ENCODE results near the gene PAM16. TPM values are rescaled to one million over a fixed set of nuclear protein-coding genes. Genes with fewer than 3 reads are reported as not detected.

PAM16 gene
- total RNA-seq, 4 donors from 2014 or later = 26.5 to 40.5 (median 29.2) TPM

DNA sequence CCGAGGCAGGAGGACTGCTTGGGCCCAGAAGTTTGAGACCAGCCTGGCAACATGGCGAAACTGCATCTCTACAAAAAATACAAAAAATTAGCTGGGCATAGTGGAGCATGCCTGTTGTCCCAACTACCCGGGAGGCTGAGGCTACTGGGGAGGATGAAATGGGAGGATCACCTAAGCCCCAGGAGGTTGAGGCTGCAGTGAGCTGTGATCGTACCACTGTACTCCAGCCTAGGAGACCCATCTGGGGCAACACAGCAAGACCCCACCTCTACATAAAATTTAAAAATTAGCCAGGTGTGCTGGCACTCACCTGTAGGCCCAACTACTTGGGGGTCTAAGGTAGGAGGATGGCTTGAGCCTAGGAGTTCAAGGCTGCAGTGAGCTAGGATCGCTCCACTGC, 1.8 kb downstream of the PAM16 start:
- no peak overlapping the region for H3K4me3 ChIP-seq
- no peak for TF ChIP-seq POLR2AphosphoS5 (IDR thresholded peaks at IDR 0.05)
- TF ChIP-seq CTCF (IDR thresholded peaks at IDR 0.05) = no peak
- TF ChIP-seq EP300 (IDR thresholded peaks at IDR 0.05; ENCODE audit: low read depth) = no peak
- no peak for TF ChIP-seq POLR2A (IDR thresholded peaks at IDR 0.05)
- in situ Hi-C loops (cut with MboI; ENCODE audit: low pct_ligation_motif_present in 1 of 4, low pct_unique_long_range_greater_than_20kb in 1 of 4, low sequenced_read_pairs in 3 of 4) = loop anchor here in 1 of 4 donors (25.0 kb wide), 1 partner anchor 162 kb away; no protein-coding TSS in a partner anchor
- H3K27me3 ChIP-seq = no peaks in the 10 kb centered on the region
- H3K36me3 ChIP-seq = no peaks in the 10 kb centered on the region
- no peak for DNase-seq
- 95% methylated on average over 5 of the region's 5 CpGs; no CpG with 5 or more reads in 1 of the 2 donors for WGBS, 2 donors (ENCODE audit: low coverage in 1 of 2)
- no peaks in the 10 kb centered on the region for H3K9me3 ChIP-seq
- H3K27ac ChIP-seq = no peak overlapping the region
- H3K4me1 ChIP-seq = peaks cover 0 to 24% (median 19%) of the 10 kb centered on the region in 4 donors
- intact Hi-C loops (cut with DNase I; ENCODE audit: low total_unique reads) = no loop called here

- intact Hi-C loops (cut with DNase I; ENCODE audit: low total_unique reads) (no loop called here), in situ Hi-C loops (cut with MboI; ENCODE audit: low pct_ligation_motif_present in 1 of 4, low pct_unique_long_range_greater_than_20kb in 1 of 4, low sequenced_read_pairs in 3 of 4) (loop anchor here in 1 of 4 donors (25.0 kb wide), 1 partner anchor 161 kb away; no protein-coding TSS in a partner anchor)
- H3K27me3 ChIP-seq = no peaks in the 10 kb centered on the region
- DNase-seq = no peak
- H3K9me3 ChIP-seq = no peaks in the 10 kb centered on the region
- no peak overlapping the region for H3K4me3 ChIP-seq
- H3K4me1 ChIP-seq = peaks cover 0 to 24% (median 19%) of the 10 kb centered on the region in 4 donors
- no peaks in the 10 kb centered on the region for H3K36me3 ChIP-seq
- TF ChIP-seq POLR2A (IDR thresholded peaks at IDR 0.05) (no peak), POLR2AphosphoS5 (IDR thresholded peaks at IDR 0.05) (no peak), EP300 (IDR thresholded peaks at IDR 0.05; ENCODE audit: low read depth) (no peak), CTCF (IDR thresholded peaks at IDR 0.05) (no peak)
- no peak overlapping the region for H3K27ac ChIP-seq
- WGBS, 2 donors (ENCODE audit: low coverage in 1 of 2) = 84 to 88% methylated on average over 3 to 15 of the region's 17 CpGs
Measured at GRCh38 chr16:4347765-4348509, 3.2 kb downstream of the PAM16 start.

- no peaks in the 10 kb centered on the region for H3K36me3 ChIP-seq
- WGBS, 2 donors (ENCODE audit: low coverage in 1 of 2) = 84% methylated on average over 8 of the region's 8 CpGs; no CpG with 5 or more reads in 1 of the 2 donors
- H3K27me3 ChIP-seq = no peaks in the 10 kb centered on the region
- no peak for DNase-seq
- TF ChIP-seq POLR2A (IDR thresholded peaks at IDR 0.05) = no peak
- TF ChIP-seq CTCF (IDR thresholded peaks at IDR 0.05) = no peak
- TF ChIP-seq EP300 (IDR thresholded peaks at IDR 0.05; ENCODE audit: low read depth) = no peak
- no peak for TF ChIP-seq POLR2AphosphoS5 (IDR thresholded peaks at IDR 0.05)
- peaks cover 0 to 24% (median 19%) of the 10 kb centered on the region in 4 donors for H3K4me1 ChIP-seq
- H3K4me3 ChIP-seq = no peak overlapping the region
- in situ Hi-C loops (cut with MboI; ENCODE audit: low pct_ligation_motif_present in 1 of 4, low pct_unique_long_range_greater_than_20kb in 1 of 4, low sequenced_read_pairs in 3 of 4) (loop anchor here in 1 of 4 donors (25.0 kb wide), 1 partner anchor 160 kb away; no protein-coding TSS in a partner anchor), intact Hi-C loops (cut with DNase I; ENCODE audit: low total_unique reads) (no loop called here)
- no peaks in the 10 kb centered on the region for H3K9me3 ChIP-seq
- no peak overlapping the region for H3K27ac ChIP-seq
Measured at GRCh38 chr16:4347010-4347409, 4.1 kb downstream of the PAM16 start.

GRCh38 chr16:4345836-4346781, 5.0 kb downstream of the PAM16 start:
- no peak overlapping the region for H3K4me3 ChIP-seq
- no peaks in the 10 kb centered on the region for H3K9me3 ChIP-seq
- no peak overlapping the region for H3K27ac ChIP-seq
- intact Hi-C loops (cut with DNase I; ENCODE audit: low total_unique reads) = no loop called here
- DNase-seq = no peak
- H3K4me1 ChIP-seq = peaks cover 0 to 20% (median 15%) of the 10 kb centered on the region in 4 donors
- no peaks in the 10 kb centered on the region for H3K36me3 ChIP-seq
- in situ Hi-C loops (cut with MboI; ENCODE audit: low pct_ligation_motif_present in 1 of 4, low pct_unique_long_range_greater_than_20kb in 1 of 4, low sequenced_read_pairs in 3 of 4) = loop anchor here in 1 of 4 donors (25.0 kb wide), 1 partner anchor 159 kb away; no protein-coding TSS in a partner anchor
- 56 to 100% methylated on average over 1 to 14 of the region's 14 CpGs for WGBS, 2 donors (ENCODE audit: low coverage in 1 of 2)
- TF ChIP-seq POLR2AphosphoS5 (IDR thresholded peaks at IDR 0.05) (no peak), POLR2A (IDR thresholded peaks at IDR 0.05) (no peak), CTCF (IDR thresholded peaks at IDR 0.05) (no peak), EP300 (IDR thresholded peaks at IDR 0.05; ENCODE audit: low read depth) (no peak)
- no peaks in the 10 kb centered on the region for H3K27me3 ChIP-seq
